Urinary bladder (tissue), 4 donors: ENCODE measurements around the gene IQSEC3. TPM values are rescaled to one million over a fixed set of nuclear protein-coding genes. Genes with fewer than 3 reads are reported as not detected.
A peak's percentile ranks its signal among the peaks of the same experiment; 100 is the strongest.

Experiments
- DNase-seq: peaks from one replicate; pipeline ENCODE4 v3.0.0-alpha.2; 2015; ENCODE audit errors: extremely low spot score
- H3K27ac ChIP-seq: one replicate; pipeline ENCODE4 v1.5.1; 2013; ENCODE audit warnings: low read depth, mild to moderate bottlenecking, moderate library complexity
- H3K36me3 ChIP-seq: one replicate; pipeline ENCODE4 v1.6.1; 2013; ENCODE audit warnings: mild to moderate bottlenecking, moderate library complexity; ENCODE audit not compliant: insufficient read depth
- H3K4me1 ChIP-seq: one replicate; pipeline ENCODE4 v1.6.1; 2013; ENCODE audit warnings: mild to moderate bottlenecking, moderate library complexity; ENCODE audit not compliant: insufficient read depth
- H3K4me3 ChIP-seq: one replicate; pipeline ENCODE4 v1.5.1; 2013; ENCODE audit warnings: low read depth, low read length
- WGBS: extraction: QIAGEN DNeasy Blood & Tissue Kit; methylation state at CpG from one replicate; pipeline ENCODE4 v1.1.7; 2013; 5-methylcytosine and 5-hydroxymethylcytosine counted together
- polyA plus RNA-seq: library from polyadenylated mRNA; stranded (reverse); fragments of 200-250 nt; gene quantifications from one replicate; pipeline ENCODE4 v1.2.3, GENCODE V29; 2013
- total RNA-seq: library from RNA; depleted of rRNA; stranded (reverse); fragments of >200 nt; gene quantifications from one replicate; pipeline ENCODE4 v1.2.3, GENCODE V29; 2014
- donor health status: healthy with polysubstance abuse.
- donor health status: healthy.

IQSEC3 gene
- total and polyA plus RNA-seq, 2 donors, result 0.60 to 1.5 TPM

DNA sequence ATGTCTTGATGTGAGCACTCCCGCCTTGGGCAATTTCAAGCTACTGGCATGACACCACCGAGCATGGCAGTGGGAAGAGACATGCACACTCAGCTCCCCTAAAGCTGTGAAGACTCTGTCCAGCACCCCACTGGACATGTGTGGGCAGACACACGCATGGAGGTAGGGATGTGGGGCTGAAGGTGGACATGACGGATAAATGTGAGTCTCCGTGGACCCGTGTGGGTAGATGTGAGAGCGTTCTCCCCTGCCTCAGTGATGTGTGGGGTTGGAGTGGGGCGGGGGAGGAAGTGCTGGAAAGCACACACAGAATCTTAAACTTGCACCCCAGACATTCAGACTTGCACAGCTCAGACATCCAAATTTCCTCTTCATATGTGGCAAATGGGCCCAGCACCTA, 134.8 kb downstream of the IQSEC3 start:
- no peak overlapping the region for H3K27ac ChIP-seq
- no peaks in the 10 kb centered on the region for H3K4me1 ChIP-seq
- WGBS, result 77% methylated on average over 8 of the region's 8 CpGs
- no peaks in the 10 kb centered on the region for H3K36me3 ChIP-seq
- no peak overlapping the region for H3K4me3 ChIP-seq
- DNase-seq, result no peak

DNA sequence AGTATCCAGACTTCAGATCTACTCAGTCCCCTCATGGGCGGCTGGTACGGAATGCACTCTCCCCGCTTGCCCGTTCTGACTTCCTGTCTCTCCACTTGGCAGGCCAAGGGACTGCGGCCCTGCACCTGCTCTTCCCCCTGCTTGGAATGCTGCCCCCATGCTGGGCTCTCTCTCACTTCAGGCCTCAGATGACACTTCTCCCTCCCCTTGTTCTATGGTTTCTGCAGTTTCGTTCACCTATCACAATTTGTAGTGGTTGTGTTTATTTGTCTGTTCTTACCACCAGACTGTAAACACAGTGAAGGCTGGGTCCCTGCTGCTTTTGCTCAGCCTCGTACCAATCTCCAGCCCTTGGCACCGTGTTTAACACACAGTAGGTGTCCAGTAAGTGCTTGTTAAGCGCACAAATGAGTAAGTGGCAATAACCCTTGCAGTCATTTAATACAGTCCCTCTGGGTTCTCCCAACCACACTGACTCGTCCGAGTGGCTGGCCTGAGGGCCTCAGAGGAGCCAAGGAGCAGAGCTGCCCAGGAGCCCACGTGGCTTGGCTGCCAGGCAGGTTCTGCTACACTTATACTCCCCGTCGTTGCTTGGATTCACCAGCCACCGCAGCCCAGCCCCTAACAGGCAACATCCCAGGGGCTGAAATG, 135.6 kb downstream of the IQSEC3 start:
- no peaks in the 10 kb centered on the region for H3K36me3 ChIP-seq
- WGBS, result 48% methylated on average over 15 of the region's 15 CpGs
- DNase-seq, result no peak
- no peaks in the 10 kb centered on the region for H3K4me1 ChIP-seq
- H3K27ac ChIP-seq, result no peak overlapping the region
- H3K4me3 ChIP-seq, result no peak overlapping the region

DNA sequence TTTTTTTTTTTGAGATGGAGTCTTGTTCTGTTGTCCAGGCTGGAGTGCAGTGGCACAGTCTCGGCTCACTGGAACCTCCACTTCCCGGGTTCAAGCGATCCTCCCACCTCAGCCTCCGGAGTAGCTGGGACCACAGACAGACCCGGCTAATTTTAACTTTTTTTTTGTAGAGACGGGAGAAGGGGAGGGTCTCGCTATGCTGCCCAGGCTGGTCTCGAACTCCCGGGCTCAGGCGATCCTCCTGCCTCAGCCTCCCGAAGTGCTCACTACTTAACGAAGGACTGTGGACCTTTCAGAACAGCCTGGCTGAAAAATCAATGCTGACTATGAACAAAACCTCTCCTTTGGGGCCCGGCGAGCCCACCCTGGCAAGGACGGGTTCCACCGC, 136.5 kb downstream of the IQSEC3 start:
- WGBS, result 55% methylated on average over 16 of the region's 16 CpGs
- peak overlapping the region; percentile 54 for H3K4me3 ChIP-seq

DNA sequence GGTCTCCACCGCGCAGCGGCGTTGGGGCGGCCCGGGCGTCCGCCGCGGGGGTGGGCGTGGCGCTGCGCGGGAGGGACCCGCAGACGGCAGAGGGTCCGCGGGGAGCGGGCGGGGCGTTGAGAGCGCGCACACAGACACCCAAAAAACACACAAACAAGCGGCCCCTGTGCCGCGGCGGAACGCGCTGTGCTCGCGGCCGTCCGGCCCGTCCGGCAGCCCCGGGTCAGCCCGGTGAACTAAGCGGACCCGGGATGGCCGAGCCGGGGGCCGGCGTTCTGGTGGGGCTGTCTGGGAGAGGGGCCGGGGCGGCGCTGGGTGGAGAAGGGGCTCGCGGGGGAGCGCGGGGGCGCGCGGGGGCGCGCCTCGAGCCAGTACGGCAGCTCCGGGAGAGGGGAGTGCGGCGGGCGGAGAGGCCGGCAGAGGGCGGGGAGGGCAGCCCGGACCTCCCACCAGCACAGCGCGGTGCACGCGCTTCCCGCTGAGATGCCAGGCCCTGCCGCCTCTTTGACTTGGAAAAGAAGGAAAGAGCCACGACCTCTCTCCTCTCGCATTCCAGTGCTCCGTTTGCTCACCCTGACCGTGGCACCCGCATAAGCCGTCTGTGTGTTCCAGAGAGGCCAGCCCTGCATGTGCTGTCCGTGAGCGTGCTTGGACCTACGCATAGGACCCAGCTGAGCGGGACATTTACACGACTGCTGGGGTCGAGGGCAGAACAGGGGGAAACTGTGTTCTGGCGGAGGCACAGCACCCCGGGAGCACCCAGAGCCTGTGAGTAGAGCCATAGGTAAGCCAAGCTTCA, 137.1 kb downstream of the IQSEC3 start:
- Histone ChIP-seq H3K4me1 (no peaks in the 10 kb centered on the region), H3K27ac (no peak overlapping the region), H3K4me3 (peak overlapping the region; percentile 54), H3K36me3 (no peaks in the 10 kb centered on the region)
- no peak for DNase-seq
- WGBS, result 10% methylated on average over 82 of the region's 84 CpGs

More for the DNA sequence above, 136.5 kb downstream of the IQSEC3 start:
- Histone ChIP-seq H3K4me1 (no peaks in the 10 kb centered on the region), H3K36me3 (no peaks in the 10 kb centered on the region), H3K27ac (no peak overlapping the region)
- DNase-seq, result no peak

DNA sequence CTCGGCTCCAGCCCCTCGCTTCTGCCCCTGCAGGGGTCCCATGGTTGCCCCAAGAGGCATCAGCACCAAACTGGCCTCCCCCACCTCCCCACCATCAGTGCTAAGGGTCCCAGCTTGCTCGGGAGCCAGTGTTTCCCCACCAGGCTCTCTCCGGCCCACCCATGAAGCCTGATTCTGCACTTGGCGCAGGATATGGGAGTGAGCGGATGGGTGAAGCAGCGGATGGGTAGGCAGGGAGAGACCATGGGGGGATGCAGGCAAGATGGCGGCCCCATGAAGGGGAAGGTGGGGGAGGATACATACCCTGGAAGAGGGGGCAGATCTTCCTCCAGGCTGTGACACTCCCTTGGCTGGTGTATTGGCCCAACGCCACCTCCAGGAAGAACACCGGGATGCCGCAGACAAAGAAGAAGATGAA, 137.7 kb downstream of the IQSEC3 start:
- DNase-seq, result no peak
- Histone ChIP-seq H3K4me3 (no peak overlapping the region), H3K27ac (no peak overlapping the region), H3K4me1 (no peaks in the 10 kb centered on the region), H3K36me3 (no peaks in the 10 kb centered on the region)
- WGBS, result 87% methylated on average over 11 of the region's 11 CpGs

DNA sequence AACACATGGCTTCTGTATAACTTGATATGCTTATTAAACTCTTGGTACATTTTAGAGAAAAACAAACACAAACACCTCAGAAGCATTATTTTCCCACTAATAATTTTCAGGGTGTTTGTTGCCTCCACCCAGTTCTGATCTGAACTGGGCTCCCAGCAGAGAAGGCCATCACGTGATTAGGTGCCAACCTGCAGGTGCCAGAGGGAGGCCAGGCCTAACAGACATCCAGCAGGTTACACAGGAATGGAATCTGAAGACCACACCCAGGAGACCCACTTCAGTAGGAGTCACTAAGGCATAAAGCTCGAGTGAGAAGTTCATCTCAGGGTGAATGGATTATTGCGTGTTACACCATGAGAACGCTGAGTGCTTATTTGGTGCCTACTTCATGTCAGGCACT, 138.5 kb downstream of the IQSEC3 start:
- DNase-seq, result no peak
- no peak overlapping the region for H3K4me3 ChIP-seq
- no peaks in the 10 kb centered on the region for H3K4me1 ChIP-seq
- WGBS, result 88% methylated on average over 4 of the region's 4 CpGs
- no peaks in the 10 kb centered on the region for H3K36me3 ChIP-seq
- no peak overlapping the region for H3K27ac ChIP-seq

DNA sequence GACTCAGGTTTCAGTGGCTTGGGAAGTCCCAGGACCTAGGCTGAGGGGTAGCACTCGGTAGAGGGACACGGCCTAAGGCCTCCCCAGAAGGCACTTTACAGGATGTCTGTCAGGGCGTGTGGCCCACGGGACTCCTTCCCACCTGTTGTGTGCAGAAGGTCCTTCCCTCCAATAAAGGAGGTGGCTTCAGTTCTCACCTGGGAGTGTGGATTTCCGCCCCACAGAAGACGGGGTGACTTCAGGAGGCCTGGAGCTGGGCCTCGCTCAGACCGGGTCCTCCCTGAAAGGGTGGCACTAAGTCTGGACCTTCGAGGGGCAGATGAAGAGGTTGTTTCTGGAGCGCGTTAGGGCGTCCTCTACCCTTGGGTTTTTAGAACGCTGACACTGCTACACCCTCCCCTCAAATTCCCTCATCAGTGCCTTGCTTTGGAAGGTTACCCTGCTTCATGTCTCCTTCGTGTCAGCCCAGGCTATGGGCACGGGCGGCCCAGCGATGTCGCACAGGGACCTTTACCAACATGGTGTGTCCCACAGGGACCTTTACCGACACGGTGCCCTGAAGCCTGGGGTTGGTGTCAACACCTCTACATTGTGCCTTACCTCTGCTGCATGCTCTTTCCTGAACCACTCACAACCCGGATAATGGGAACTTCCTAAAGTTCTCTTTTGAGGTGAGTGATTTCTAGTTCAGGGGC, 140.3 kb downstream of the IQSEC3 start:
- Histone ChIP-seq H3K36me3 (no peaks in the 10 kb centered on the region), H3K4me3 (no peak overlapping the region), H3K27ac (no peak overlapping the region), H3K4me1 (no peaks in the 10 kb centered on the region)
- DNase-seq, result no peak
- 90% methylated on average over 21 of the region's 21 CpGs for WGBS

DNA sequence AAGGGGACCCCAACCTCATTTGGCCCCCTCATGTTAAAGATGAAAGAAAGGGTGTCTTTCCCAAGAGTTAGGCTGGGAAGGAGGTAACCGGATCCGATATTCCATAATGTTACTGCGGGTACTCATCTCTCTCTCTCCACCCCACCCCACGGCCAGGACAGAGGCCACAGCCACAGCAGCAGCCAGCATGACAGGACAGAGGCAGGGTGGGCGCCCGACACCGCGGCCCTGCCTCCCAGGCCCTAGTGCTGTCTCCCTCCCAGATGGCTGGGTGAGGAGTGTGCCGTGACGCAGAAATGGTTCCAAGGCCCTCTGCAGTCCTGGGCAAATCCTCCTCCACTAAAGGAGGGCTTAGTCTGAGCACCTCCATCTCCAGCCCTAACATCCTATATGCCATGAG, 141.2 kb downstream of the IQSEC3 start:
- 87% methylated on average over 10 of the region's 10 CpGs for WGBS
- DNase-seq, result no peak
- H3K36me3 ChIP-seq, result no peaks in the 10 kb centered on the region
- no peaks in the 10 kb centered on the region for H3K4me1 ChIP-seq
- no peak overlapping the region for H3K4me3 ChIP-seq
- H3K27ac ChIP-seq, result no peak overlapping the region

DNA sequence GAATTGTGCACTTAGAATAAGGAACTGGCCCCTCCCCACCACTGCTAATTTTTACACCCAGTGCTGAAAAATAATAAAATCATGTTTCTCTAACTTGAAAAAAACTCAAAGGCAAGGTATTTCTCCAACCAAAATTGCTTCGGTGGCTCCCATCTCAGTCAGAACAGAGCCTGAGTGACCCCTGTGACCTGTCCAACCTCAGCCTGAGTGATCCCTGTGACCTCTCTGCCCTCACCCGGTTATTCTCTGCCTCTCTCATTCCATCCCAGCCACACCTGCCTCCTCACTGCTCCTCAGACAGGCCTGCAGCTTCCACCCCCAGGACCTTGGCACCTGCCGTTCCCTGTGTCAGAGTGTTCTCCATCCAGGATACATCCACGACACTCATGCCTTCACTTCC, 142.2 kb downstream of the IQSEC3 start:
- H3K36me3 ChIP-seq, result no peaks in the 10 kb centered on the region
- no peak for DNase-seq
- no peak overlapping the region for H3K4me3 ChIP-seq
- H3K27ac ChIP-seq, result no peak overlapping the region
- 78% methylated on average over 4 of the region's 4 CpGs for whole genome bisulfite sequencing
- H3K4me1 ChIP-seq, result no peaks in the 10 kb centered on the region

DNA sequence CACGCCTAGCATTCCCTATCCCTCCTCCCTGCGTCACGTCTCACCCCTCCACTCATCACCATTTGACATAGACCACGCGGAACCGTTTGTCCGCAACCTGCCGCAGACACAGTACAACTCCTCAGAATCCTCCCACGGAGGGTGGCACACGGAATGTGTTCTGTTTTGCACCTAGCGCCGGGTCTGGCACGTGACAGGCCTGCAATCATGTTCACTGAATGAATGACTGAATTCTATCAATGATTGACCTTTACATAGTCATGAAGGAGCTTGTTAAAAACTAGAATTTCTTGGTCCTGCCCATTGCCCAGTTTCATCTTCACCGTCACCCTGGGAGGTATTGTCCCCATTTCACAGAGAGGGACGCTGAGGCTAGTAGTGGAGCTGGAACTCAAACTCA, 142.7 kb downstream of the IQSEC3 start:
- Histone ChIP-seq H3K4me3 (no peak overlapping the region), H3K4me1 (no peaks in the 10 kb centered on the region), H3K27ac (no peak overlapping the region), H3K36me3 (no peaks in the 10 kb centered on the region)
- DNase-seq, result no peak
- WGBS, result 91% methylated on average over 15 of the region's 15 CpGs

DNA sequence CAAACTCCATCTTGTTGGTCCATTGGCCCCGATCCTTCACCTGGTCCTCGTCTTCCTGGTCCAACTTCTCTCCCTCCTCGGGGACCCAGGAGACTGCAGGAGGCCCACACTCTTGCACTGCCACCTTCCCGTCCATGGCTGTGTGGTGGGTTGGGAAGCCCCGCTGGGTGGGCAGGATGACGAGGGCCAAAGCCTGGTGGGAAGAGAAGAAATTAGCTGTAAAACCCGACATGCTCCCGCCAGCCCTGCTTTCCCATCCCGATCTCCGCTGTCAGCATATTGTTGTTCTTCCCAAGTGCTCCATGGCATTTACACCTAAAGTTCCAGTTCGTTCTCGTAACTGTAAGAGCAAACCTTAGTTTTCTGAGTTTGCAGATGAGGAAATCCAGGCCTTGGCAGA, 143.3 kb downstream of the IQSEC3 start:
- WGBS, result 91% methylated on average over 12 of the region's 12 CpGs

DNA sequence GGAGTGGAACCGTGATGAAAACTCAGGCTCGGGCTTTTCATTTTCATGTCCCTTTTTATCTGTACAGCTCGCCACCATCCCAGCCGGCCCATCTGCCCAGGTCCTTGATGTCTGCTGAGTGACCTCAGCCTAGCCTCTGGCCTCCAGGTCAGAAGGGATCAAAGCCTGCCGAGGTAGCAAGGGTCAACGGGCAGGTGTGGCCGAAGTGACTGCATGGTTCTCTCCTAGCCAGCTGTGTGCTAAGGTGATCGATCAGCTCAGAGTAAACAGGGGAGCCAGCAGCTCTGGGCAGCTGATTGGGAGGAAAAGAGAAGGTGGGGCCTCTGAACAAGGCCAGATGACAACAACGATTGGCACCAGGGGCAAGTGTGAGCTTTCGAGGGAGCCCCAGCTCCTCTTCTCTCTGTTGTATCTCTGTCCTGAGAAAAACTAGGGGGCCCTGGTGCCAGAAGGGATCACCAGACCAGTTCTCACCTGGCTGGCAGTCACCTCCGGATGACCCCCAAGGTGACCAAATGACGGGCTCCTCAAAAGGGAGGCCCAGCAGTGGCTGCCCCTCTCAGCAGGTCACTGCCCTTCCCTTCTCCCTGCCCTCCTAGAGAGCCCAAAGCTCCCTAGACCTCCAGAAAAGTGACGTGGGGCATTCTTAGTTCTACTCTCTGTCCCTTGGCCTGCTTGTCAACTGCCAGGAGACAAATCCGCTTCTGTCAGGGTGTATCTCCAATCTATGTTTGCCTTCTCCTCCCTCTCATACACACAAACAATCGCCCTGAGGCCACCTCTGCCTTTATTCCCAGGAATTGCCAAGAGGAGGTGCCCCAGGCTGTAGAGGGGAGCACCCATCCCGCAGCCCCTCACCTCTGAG, 143.9 kb downstream of the IQSEC3 start:
- no peak for DNase-seq
- Histone ChIP-seq H3K4me3 (no peak overlapping the region), H3K4me1 (no peaks in the 10 kb centered on the region), H3K36me3 (no peaks in the 10 kb centered on the region), H3K27ac (no peak overlapping the region)
- WGBS, result 77% methylated on average over 16 of the region's 16 CpGs

More for the DNA sequence above, 143.3 kb downstream of the IQSEC3 start:
- Histone ChIP-seq H3K4me3 (no peak overlapping the region), H3K27ac (no peak overlapping the region), H3K4me1 (no peaks in the 10 kb centered on the region), H3K36me3 (no peaks in the 10 kb centered on the region)
- DNase-seq, result no peak

DNA sequence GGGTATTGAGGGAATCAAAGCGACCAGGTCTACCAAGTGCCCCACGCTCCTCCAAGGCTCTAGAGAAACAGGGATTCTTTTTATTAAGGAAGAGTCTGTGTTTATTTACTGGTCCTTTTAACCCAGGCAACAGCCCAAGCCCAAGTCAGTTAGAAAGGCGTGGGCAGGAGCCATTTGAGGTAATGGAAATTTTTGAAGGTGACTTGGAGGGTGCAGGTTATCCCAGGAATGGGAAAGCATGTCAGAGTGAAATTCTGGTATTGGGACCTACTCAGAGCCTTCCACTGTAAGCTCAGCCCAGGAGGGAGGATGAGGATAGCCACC, 144.5 kb downstream of the IQSEC3 start:
- Histone ChIP-seq H3K27ac (no peak overlapping the region), H3K4me1 (no peaks in the 10 kb centered on the region), H3K36me3 (no peaks in the 10 kb centered on the region), H3K4me3 (no peak overlapping the region)
- DNase-seq, result no peak
- WGBS, result 83% methylated on average over 3 of the region's 3 CpGs
